ENCODE data around the gene SNX3. TPM values are rescaled to one million over a fixed set of nuclear protein-coding genes. Genes with fewer than 3 reads are reported as not detected.

Gene SNX3
- total and polyA plus RNA-seq, 2 experiments from 2014 or later, result 291 to 359 TPM

DNA sequence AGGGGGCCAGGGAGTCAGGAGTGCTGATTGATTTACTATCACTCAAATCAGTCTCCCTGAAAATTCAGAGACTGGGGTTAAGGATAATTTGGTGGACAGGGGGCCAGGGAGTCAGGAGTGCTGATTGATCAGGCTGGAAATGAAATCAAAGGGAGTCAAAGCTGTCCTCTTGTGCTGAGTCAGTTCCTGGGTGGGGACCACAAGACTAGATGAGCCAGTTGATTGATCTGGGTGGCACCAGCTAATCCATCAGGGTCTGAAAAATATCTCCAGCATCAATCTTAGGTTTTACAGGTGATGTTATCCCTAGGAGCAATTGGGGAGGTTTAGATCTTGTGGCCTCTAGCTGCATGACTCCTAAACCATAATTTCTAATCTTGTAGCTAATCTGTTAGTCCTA is 27.9 kb upstream of the SNX3 start:
- TF ChIP-seq EZH2phosphoT487 (IDR thresholded peaks at IDR 0.05; ENCODE audit: low read depth, severe bottlenecking, unreplicated experiment) (no peak), EZH2 (IDR thresholded peaks at IDR 0.05; ENCODE audit: borderline replicate concordance) (no peak)
- TF ChIP-seq, protein P1, sequence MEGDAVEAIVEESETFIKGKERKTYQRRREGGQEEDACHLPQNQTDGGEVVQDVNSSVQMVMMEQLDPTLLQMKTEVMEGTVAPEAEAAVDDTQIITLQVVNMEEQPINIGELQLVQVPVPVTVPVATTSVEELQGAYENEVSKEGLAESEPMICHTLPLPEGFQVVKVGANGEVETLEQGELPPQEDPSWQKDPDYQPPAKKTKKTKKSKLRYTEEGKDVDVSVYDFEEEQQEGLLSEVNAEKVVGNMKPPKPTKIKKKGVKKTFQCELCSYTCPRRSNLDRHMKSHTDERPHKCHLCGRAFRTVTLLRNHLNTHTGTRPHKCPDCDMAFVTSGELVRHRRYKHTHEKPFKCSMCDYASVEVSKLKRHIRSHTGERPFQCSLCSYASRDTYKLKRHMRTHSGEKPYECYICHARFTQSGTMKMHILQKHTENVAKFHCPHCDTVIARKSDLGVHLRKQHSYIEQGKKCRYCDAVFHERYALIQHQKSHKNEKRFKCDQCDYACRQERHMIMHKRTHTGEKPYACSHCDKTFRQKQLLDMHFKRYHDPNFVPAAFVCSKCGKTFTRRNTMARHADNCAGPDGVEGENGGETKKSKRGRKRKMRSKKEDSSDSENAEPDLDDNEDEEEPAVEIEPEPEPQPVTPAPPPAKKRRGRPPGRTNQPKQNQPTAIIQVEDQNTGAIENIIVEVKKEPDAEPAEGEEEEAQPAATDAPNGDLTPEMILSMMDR (IDR thresholded peaks at IDR 0.05; ENCODE audit: poor library complexity), result no peak
- no peaks in the 10 kb centered on the region for H3K79me2 ChIP-seq
- no peak overlapping the region for H3K27ac ChIP-seq
- no peak overlapping the region for H2AFZ ChIP-seq
- H4K20me1 ChIP-seq (ENCODE audit: insufficient read depth, poor library complexity, severe bottlenecking), result no peaks in the 10 kb centered on the region
- H3K9me3 ChIP-seq (ENCODE audit: low read depth), result no peaks in the 10 kb centered on the region
- no peak overlapping the region for H3K4me2 ChIP-seq
- H3K4me3 ChIP-seq, result no peak overlapping the region
- no peaks in the 10 kb centered on the region for H3K9me2 ChIP-seq (replicated peaks; ENCODE audit: insufficient read depth)
- H3K36me3 ChIP-seq (replicated peaks; ENCODE audit: insufficient read depth, low read depth), result no peaks in the 10 kb centered on the region
- H3K4me1 ChIP-seq (ENCODE audit: insufficient read depth), result no peaks in the 10 kb centered on the region
- no peak for DNase-seq (ENCODE audit: low spot score)
- H3K27me3 ChIP-seq, result no peaks in the 10 kb centered on the region

DNA sequence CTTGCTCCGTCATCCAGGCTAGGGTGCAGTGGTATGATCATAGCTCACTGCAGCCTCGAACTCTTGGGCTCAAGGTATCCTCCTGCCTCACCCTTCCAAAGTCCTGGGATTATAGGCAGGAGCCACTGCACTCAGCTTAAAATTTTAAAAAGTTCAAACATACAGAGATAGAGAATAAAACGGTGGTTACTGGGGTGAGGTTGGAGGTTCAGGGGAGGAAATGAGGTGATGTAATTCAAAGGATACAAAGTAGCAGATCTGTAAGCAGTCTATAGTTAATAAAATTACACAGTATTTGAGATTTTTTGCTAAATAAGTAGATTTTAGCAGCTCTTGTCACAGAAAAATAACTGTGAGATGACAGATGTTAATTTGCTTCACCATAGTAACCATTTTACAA is 26.5 kb upstream of the SNX3 start:
- no peaks in the 10 kb centered on the region for H3K9me3 ChIP-seq (ENCODE audit: low read depth)
- no peaks in the 10 kb centered on the region for H3K79me2 ChIP-seq
- H3K9me2 ChIP-seq (replicated peaks; ENCODE audit: insufficient read depth), result no peaks in the 10 kb centered on the region
- H3K4me3 ChIP-seq, result no peak overlapping the region
- no peaks in the 10 kb centered on the region for H3K36me3 ChIP-seq (replicated peaks; ENCODE audit: insufficient read depth, low read depth)
- H3K4me2 ChIP-seq, result no peak overlapping the region
- no peaks in the 10 kb centered on the region for H3K27me3 ChIP-seq
- no peak for DNase-seq (ENCODE audit: low spot score)
- no peak overlapping the region for H2AFZ ChIP-seq
- TF ChIP-seq EZH2 (IDR thresholded peaks at IDR 0.05; ENCODE audit: borderline replicate concordance), result no peak
- TF ChIP-seq, protein P1 (IDR thresholded peaks at IDR 0.05; ENCODE audit: poor library complexity), result no peak
- no peaks in the 10 kb centered on the region for H3K4me1 ChIP-seq (ENCODE audit: insufficient read depth)
- WGBS (ENCODE audit: low lambda C conversion rate, missing lambda C conversion rate), result 87% methylated on average over 3 of the region's 3 CpGs
- H4K20me1 ChIP-seq (ENCODE audit: insufficient read depth, poor library complexity, severe bottlenecking), result no peaks in the 10 kb centered on the region
- H3K27ac ChIP-seq, result no peak overlapping the region

DNA sequence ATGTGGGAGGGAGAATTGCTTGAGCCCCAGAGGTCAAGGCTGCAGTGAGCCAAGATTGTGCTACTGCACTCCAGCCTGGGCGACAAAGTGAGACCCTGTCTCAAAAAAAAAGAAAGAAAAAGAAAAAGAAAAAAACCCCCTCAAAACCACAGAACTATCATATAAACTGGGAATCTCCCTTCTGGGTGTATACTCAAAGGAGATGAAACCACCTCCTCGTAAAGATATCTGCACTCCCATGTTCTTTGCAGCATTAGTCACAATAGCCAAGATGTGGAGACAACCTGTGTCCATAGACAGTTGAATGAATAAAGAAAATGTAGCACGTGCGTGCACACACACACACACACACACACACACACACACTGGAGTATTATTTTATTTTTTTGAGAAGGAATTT is 25.5 kb upstream of the SNX3 start:
- Histone ChIP-seq H3K4me2 (no peak overlapping the region), H3K79me2 (no peaks in the 10 kb centered on the region), H2AFZ (no peak overlapping the region), H3K4me3 (no peak overlapping the region), H4K20me1 (ENCODE audit: insufficient read depth, poor library complexity, severe bottlenecking) (no peaks in the 10 kb centered on the region), H3K36me3 (replicated peaks; ENCODE audit: insufficient read depth, low read depth) (no peaks in the 10 kb centered on the region), H3K27me3 (no peaks in the 10 kb centered on the region), H3K9me3 (ENCODE audit: low read depth) (no peaks in the 10 kb centered on the region), H3K9me2 (replicated peaks; ENCODE audit: insufficient read depth) (no peaks in the 10 kb centered on the region), H3K4me1 (ENCODE audit: insufficient read depth) (no peaks in the 10 kb centered on the region), H3K27ac (no peak overlapping the region)
- no peak for DNase-seq (ENCODE audit: low spot score)
- TF ChIP-seq EZH2phosphoT487 (IDR thresholded peaks at IDR 0.05; ENCODE audit: low read depth, severe bottlenecking, unreplicated experiment), result no peak
- TF ChIP-seq EZH2 (IDR thresholded peaks at IDR 0.05; ENCODE audit: borderline replicate concordance), result no peak
- TF ChIP-seq, protein P1 (IDR thresholded peaks at IDR 0.05; ENCODE audit: poor library complexity), result no peak
- 93% methylated on average over 4 of the region's 4 CpGs for WGBS (ENCODE audit: low lambda C conversion rate, missing lambda C conversion rate)

- no peaks in the 10 kb centered on the region for H3K9me3 ChIP-seq (ENCODE audit: low read depth)
- no peak overlapping the region for H3K4me2 ChIP-seq
- no peak for DNase-seq (ENCODE audit: low spot score)
- no peaks in the 10 kb centered on the region for H4K20me1 ChIP-seq (ENCODE audit: insufficient read depth, poor library complexity, severe bottlenecking)
- H3K27ac ChIP-seq, result no peak overlapping the region
- H3K4me1 ChIP-seq (ENCODE audit: insufficient read depth), result no peaks in the 10 kb centered on the region
- H2AFZ ChIP-seq, result no peak overlapping the region
- TF ChIP-seq EZH2 (IDR thresholded peaks at IDR 0.05; ENCODE audit: borderline replicate concordance), result no peak
- TF ChIP-seq EZH2phosphoT487 (IDR thresholded peaks at IDR 0.05; ENCODE audit: low read depth, severe bottlenecking, unreplicated experiment), result no peak
- TF ChIP-seq, protein P1 (IDR thresholded peaks at IDR 0.05; ENCODE audit: poor library complexity), result no peak
- H3K36me3 ChIP-seq (replicated peaks; ENCODE audit: insufficient read depth, low read depth), result no peaks in the 10 kb centered on the region
- H3K27me3 ChIP-seq, result no peaks in the 10 kb centered on the region
- H3K4me3 ChIP-seq, result no peak overlapping the region
- no peaks in the 10 kb centered on the region for H3K79me2 ChIP-seq
- H3K9me2 ChIP-seq (replicated peaks; ENCODE audit: insufficient read depth), result no peaks in the 10 kb centered on the region
These were observed 24.5 kb upstream of the SNX3 start for GRCh38 chr6:108285381-108285780.
